Sigmoid colon (tissue), 4 donors: ENCODE data around the gene HSPG2.

ENCODE experiments used
- EP300 ChIP-seq, 4 donors: sonication (generic); formaldehyde crosslinking; IDR thresholded peaks; one replicate each; pipeline ENCODE4 v1.6.1; 2017; ENCODE audit warnings: antibody characterized with exemption in 4 of 4
- POLR2A ChIP-seq, 2 donors: fragments of 450-650 bp; IDR thresholded peaks; one replicate each; pipeline ENCODE4 v1.6.1; 2016; ENCODE audit warnings: antibody characterized with exemption in 2 of 2, mild to moderate bottlenecking in 2 of 2, moderate library complexity in 2 of 2
- TF ChIP-seq, protein P1 (sequence below), 4 experiments: fragments of 450-650 bp in 3 of 4; fragments of 200-600 bp in 1 of 4; IDR thresholded peaks; one replicate each; pipeline ENCODE4 v1.5.1; 2016 to 2019; ENCODE audit warnings: antibody characterized with exemption in 4 of 4, mild to moderate bottlenecking in 3 of 4, moderate library complexity in 2 of 4

DNA sequence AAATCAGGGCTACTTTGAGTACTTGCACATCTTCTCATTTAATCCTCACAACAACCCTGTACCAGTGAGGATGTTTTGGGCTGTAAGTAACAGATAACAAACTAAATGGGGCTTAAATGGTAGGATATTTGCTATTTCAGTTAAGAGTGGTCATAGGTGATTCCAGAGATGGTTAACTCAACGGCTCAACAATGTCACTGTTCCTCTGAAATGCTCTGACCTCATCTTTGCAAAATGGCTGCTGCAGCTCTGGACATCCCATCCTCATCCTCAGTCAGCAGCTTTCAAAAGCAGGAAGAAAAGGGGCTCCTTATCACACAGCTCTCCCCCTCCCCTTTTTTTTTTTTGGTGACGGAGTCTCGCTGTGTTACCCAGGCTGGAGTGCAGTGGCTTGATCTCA lies 123.6 kb downstream of the HSPG2 start:
- TF ChIP-seq, protein P1, sequence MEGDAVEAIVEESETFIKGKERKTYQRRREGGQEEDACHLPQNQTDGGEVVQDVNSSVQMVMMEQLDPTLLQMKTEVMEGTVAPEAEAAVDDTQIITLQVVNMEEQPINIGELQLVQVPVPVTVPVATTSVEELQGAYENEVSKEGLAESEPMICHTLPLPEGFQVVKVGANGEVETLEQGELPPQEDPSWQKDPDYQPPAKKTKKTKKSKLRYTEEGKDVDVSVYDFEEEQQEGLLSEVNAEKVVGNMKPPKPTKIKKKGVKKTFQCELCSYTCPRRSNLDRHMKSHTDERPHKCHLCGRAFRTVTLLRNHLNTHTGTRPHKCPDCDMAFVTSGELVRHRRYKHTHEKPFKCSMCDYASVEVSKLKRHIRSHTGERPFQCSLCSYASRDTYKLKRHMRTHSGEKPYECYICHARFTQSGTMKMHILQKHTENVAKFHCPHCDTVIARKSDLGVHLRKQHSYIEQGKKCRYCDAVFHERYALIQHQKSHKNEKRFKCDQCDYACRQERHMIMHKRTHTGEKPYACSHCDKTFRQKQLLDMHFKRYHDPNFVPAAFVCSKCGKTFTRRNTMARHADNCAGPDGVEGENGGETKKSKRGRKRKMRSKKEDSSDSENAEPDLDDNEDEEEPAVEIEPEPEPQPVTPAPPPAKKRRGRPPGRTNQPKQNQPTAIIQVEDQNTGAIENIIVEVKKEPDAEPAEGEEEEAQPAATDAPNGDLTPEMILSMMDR (IDR thresholded peaks at IDR 0.05): no peak
- TF ChIP-seq EP300 (IDR thresholded peaks at IDR 0.05) (no peak), POLR2A (IDR thresholded peaks at IDR 0.05) (no peak)
